IMR-90 (cell line): ENCODE data around the gene MYH9. TPM values are rescaled to one million over a fixed set of nuclear protein-coding genes. Genes with fewer than 3 reads are reported as not detected.

Source experiments
- ATAC-seq: fragments of 200-7000 bp; cut with Tn5 transposase; 2 replicates; pipeline ENCODE4 v1.9.1; 2020; ENCODE audit warnings: low read depth, mild to moderate bottlenecking, moderate library complexity
- BruUV-seq: library from RNA; stranded (reverse); fragments of 400-500 nt; replicated peaks from 2 replicates; lab custom pipeline; 2021; lab: Mats Ljungman, UMichigan
- CTCF ChIA-PET: fragments of 300-600 bp; formaldehyde crosslinking; extraction: SDS; loops from one replicate; lab custom pipeline; 2021; ENCODE audit warnings: antibody characterized with exemption; lab: Yijun Ruan, JAX
- POLR2A ChIA-PET: fragments of 300-600 bp; sonication (Branson Sonifier 250); formaldehyde crosslinking; loops from one replicate; lab custom pipeline; 2022; ENCODE audit warnings: antibody characterized with exemption; ENCODE audit not compliant: unreplicated experiment; lab: Charles Lee
- DNase-seq: peaks from one replicate; pipeline ENCODE4 v3.0.0; 2013
- H2AFZ ChIP-seq: replicated peaks from 2 replicates; pipeline ENCODE3; 2013; ENCODE audit warnings: low read length, mild to moderate bottlenecking; ENCODE audit not compliant: poor library complexity
- H2AK5ac ChIP-seq: 2 replicates; pipeline ENCODE4 v1.6.1; 2013; ENCODE audit warnings: low read depth, low read length, inconsistent platforms
- H2AK9ac ChIP-seq: replicated peaks from 2 replicates; pipeline ENCODE3; 2013; ENCODE audit warnings: mild to moderate bottlenecking, low read depth, low read length, moderate library complexity; ENCODE audit not compliant: poor library complexity
- H2BK120ac ChIP-seq: 2 replicates; pipeline ENCODE4 v1.6.1; 2013; ENCODE audit warnings: low read depth, low read length, inconsistent platforms
- H2BK15ac ChIP-seq: 3 replicates; pipeline ENCODE4 v1.6.1; 2013; ENCODE audit warnings: low read depth, low read length, inconsistent platforms
- H2BK20ac ChIP-seq: 2 replicates; pipeline ENCODE4 v1.6.1; 2013; ENCODE audit warnings: low read depth, mild to moderate bottlenecking, inconsistent platforms, low read length, moderate library complexity
- H2BK5ac ChIP-seq: 2 replicates; pipeline ENCODE4 v1.6.1; 2013; ENCODE audit warnings: mild to moderate bottlenecking, low read depth, low read length, inconsistent platforms; ENCODE audit not compliant: poor library complexity, severe bottlenecking
- H3K14ac ChIP-seq: replicated peaks from 2 replicates; pipeline ENCODE4 v1.6.1; 2013; ENCODE audit warnings: low read depth, low read length, inconsistent platforms
- H3K18ac ChIP-seq: 2 replicates; pipeline ENCODE4 v1.6.1; 2013; ENCODE audit warnings: low read depth, low read length, control low read depth
- H3K23ac ChIP-seq: 2 replicates; pipeline ENCODE4 v1.6.1; 2013; ENCODE audit warnings: low read depth, low read length, inconsistent platforms
- H3K27ac ChIP-seq: 2 replicates; pipeline ENCODE4 v1.5.1; 2013; ENCODE audit warnings: mild to moderate bottlenecking, control low read depth, low read length; ENCODE audit not compliant: insufficient read depth
- H3K27me3 ChIP-seq: 2 replicates; pipeline ENCODE4 v1.6.1; 2013; ENCODE audit warnings: low read length; ENCODE audit not compliant: control insufficient read depth, insufficient read depth
- H3K36me3 ChIP-seq: 2 replicates; pipeline ENCODE4 v1.6.1; 2013; ENCODE audit warnings: low read length, mixed read lengths; ENCODE audit not compliant: control insufficient read depth, insufficient read depth
- H3K4ac ChIP-seq: 2 replicates; pipeline ENCODE4 v1.6.1; 2013; ENCODE audit warnings: low read depth, low read length, inconsistent platforms
- H3K4me1 ChIP-seq: 2 replicates; pipeline ENCODE4 v1.6.1; 2013; ENCODE audit warnings: low read length, mixed read lengths; ENCODE audit not compliant: control insufficient read depth, insufficient read depth
- H3K4me2 ChIP-seq: 2 replicates; pipeline ENCODE4 v1.6.1; 2013; ENCODE audit warnings: low read depth, mild to moderate bottlenecking, control low read depth, low read length, moderate library complexity
- H3K4me3 ChIP-seq: 2 replicates; pipeline ENCODE4 v1.5.1; 2013; ENCODE audit warnings: low read depth, mild to moderate bottlenecking, control low read depth, low read length, moderate library complexity; ENCODE audit not compliant: insufficient read depth
- H3K56ac ChIP-seq: 2 replicates; pipeline ENCODE4 v1.6.1; 2013; ENCODE audit warnings: low read length, inconsistent platforms; ENCODE audit not compliant: insufficient read depth; ENCODE audit errors: extremely low read depth
- H3K79me1 ChIP-seq, 2 experiments: 2 replicates each; pipeline ENCODE4 v1.6.1; 2013; ENCODE audit warnings: low read length in 2 of 2, inconsistent platforms in 1 of 2, low read depth in 1 of 2
- H3K9ac ChIP-seq: 2 replicates; pipeline ENCODE4 v1.6.1; 2013; ENCODE audit warnings: low read depth, low read length, control low read depth
- H3K9me1 ChIP-seq: 2 replicates; pipeline ENCODE4 v1.6.1; 2013; ENCODE audit warnings: low read length, inconsistent platforms; ENCODE audit not compliant: insufficient read depth
- H3K9me3 ChIP-seq: 2 replicates; pipeline ENCODE4 v1.6.1; 2013; ENCODE audit warnings: low read length; ENCODE audit not compliant: control insufficient read depth, insufficient read depth
- H4K20me1 ChIP-seq: 2 replicates; pipeline ENCODE4 v1.6.1; 2013; ENCODE audit warnings: low read length, inconsistent platforms; ENCODE audit not compliant: insufficient read depth
- H4K5ac ChIP-seq: 2 replicates; pipeline ENCODE4 v1.6.1; 2013; ENCODE audit warnings: mild to moderate bottlenecking, low read depth, low read length, control low read depth
- H4K8ac ChIP-seq, 2 experiments: 2 replicates each; pipeline ENCODE4 v1.6.1; 2013; ENCODE audit warnings: low read depth in 2 of 2, low read length in 2 of 2, control low read depth in 1 of 2, inconsistent platforms in 1 of 2
- H4K91ac ChIP-seq: 2 replicates; pipeline ENCODE4 v1.6.1; 2013; ENCODE audit warnings: low read depth, low read length, inconsistent platforms; ENCODE audit not compliant: insufficient read depth
- BHLHE40 ChIP-seq: fragments of 150-350 bp; IDR thresholded peaks from 2 replicates; pipeline ENCODE4 v1.6.1; 2016; ENCODE audit warnings: mild to moderate bottlenecking, low read depth, low read length
- MAZ ChIP-seq: IDR thresholded peaks from 2 replicates; pipeline ENCODE4 v1.6.1; 2012; ENCODE audit warnings: low read depth, mild to moderate bottlenecking, low read length, improper control_type of control experiment, moderate library complexity, borderline replicate concordance
- USF2 ChIP-seq: fragments of 150-350 bp; IDR thresholded peaks from 2 replicates; pipeline ENCODE4 v1.6.1; 2017; ENCODE audit warnings: mild to moderate bottlenecking, antibody characterized with exemption, low read length, low read depth
- WGBS, 2 experiments: methylation state at CpG; one replicate each; pipeline versions ENCODE4 v1.1.5 to v1.1.7; 2013; ENCODE audit warnings: missing lambda C conversion rate in 2 of 2; ENCODE audit not compliant: insufficient read length in 1 of 2; ENCODE audit errors: extremely low coverage in 2 of 2; 5-methylcytosine and 5-hydroxymethylcytosine counted together
- dilution Hi-C: fragments of 300-500 bp; cut with HindIII; formaldehyde crosslinking; loops from one replicate; pipeline ENCODE4 v1.14.3; 2018; ENCODE audit warnings: low sequenced_read_pairs; ENCODE audit not compliant: unreplicated experiment
- in situ Hi-C: fragments of 300-500 bp; cut with MboI; formaldehyde crosslinking; loops from 3 replicates; pipeline ENCODE4 v1.14.3; 2019; ENCODE audit warnings: low sequenced_read_pairs, inconsistent platforms, mixed read lengths
- intact Hi-C: fragments of 100-400 bp; cut with micrococcal nuclease; formaldehyde crosslinking; loops from 2 replicates; pipeline ENCODE4 v1.10.0; 2022
- polyA plus RNA-seq, 3 experiments: library from polyadenylated mRNA; depleted of rRNA; stranded (reverse); fragments of >200 nt; gene quantifications; 2 replicates each; pipeline ENCODE4 v1.2.3, GENCODE V29; 2012; ENCODE audit warnings: low replicate concordance in 1 of 3
- total RNA-seq: library from RNA; depleted of rRNA; stranded (reverse); fragments of >200 nt; gene quantifications from 2 replicates; pipeline ENCODE4 v1.2.3, GENCODE V29; 2012

Gene MYH9
- total and polyA plus RNA-seq, 2 of the 4 experiments (the other 2 are of a cell fraction), result 475 to 554 TPM

- dilution Hi-C loops (no loop called here), in situ Hi-C loops (no loop called here), intact Hi-C loops (loop anchor here (5.0 kb wide), 1 partner anchor 101 kb away; no protein-coding TSS in a partner anchor)
- Histone ChIP-seq H2AFZ (peak overlapping the region; percentile 36), H3K27me3 (no peaks in the 10 kb centered on the region), H3K14ac (peak overlapping the region; percentile 41), H2BK20ac (peak overlapping the region; percentile 59; the same call in 1 of the 2 replicates), H2AK5ac (peak overlapping the region; percentile 78), H2BK120ac (peak overlapping the region; percentile 59), H3K56ac (peak overlapping the region; percentile 36), H3K79me1 (peaks cover 0 to 67% of the 10 kb centered on the region in 2 experiments; a peak in 2 of 4 replicates), H3K9me1 (peaks cover 69% of the 10 kb centered on the region), H3K18ac (peak overlapping the region; percentile 73), H4K91ac (peak overlapping the region; percentile 76), H3K4me1 (peaks cover 76% of the 10 kb centered on the region), H4K8ac (peak overlapping the region; percentile 22 to 84; a peak in 3 of 4 replicates), H2BK15ac (peak overlapping the region; percentile 18; the same call in 1 of the 3 replicates), H3K4me3 (no peak overlapping the region), H2BK5ac (peak overlapping the region; percentile 84), H3K9me3 (no peaks in the 10 kb centered on the region), H3K4ac (peak overlapping the region; percentile 89), H3K9ac (peak overlapping the region; percentile 39), H4K5ac (peak overlapping the region; percentile 62), H3K36me3 (peaks cover 47% of the 10 kb centered on the region), H3K27ac (peak overlapping the region; percentile 93), H2AK9ac (peak overlapping the region; percentile 34), H3K4me2 (peak overlapping the region; percentile 56), H4K20me1 (peaks cover 100% of the 10 kb centered on the region), H3K23ac (peak overlapping the region; percentile 80)
- 0% methylated on average over 1 of the region's 10 CpGs; no CpG with 5 or more reads in 1 of the 2 experiments for WGBS, 2 experiments
- ATAC-seq, result no peak
- DNase-seq, result peak; percentile 68
- no peak for TF ChIP-seq BHLHE40
- 0 out of 2 replicates have a peak, but pooled peaks have one; percentile 23 for TF ChIP-seq MAZ
- peak; percentile 81 for TF ChIP-seq USF2
- BruUV-seq, result no TSS peak
- ChIA-PET CTCF (no interaction called here), POLR2A (no interaction called here)
These were observed 21.5 kb downstream of the MYH9 start for GRCh38 chr22:36366291-36366708.
